GM19351 (cell line): ENCODE results near the gene F3.
A peak's percentile ranks its signal among the peaks of the same experiment; 100 is the strongest.

Experiments used
- ATAC-seq: cut with Tn5 transposase; IDR thresholded peaks from one replicate; pipeline ENCODE4 v1.9.1; 2021; ENCODE audit warnings: mild to moderate bottlenecking, moderate library complexity; ENCODE audit not compliant: unreplicated experiment

Gene F3

DNA sequence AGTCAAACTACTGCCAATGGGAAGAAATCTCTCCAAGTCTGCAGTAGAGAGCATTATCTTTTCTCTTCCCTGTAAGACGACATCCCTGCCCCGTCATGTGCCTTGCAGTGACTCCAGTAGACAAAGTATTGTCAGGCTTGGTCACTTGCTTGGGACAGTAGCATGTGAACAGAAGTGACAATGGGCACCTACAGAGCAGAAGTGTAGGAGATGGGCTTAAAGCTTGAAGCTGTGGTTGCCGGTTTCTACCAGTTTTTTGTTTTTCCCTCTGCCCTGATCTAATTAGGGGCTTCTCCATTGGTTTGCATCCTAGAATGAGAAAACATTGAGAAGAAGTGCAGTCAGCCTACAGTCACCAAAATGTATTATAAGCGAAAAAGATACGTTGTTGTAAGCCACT, 12.7 kb downstream of the F3 start:
- ATAC-seq: no peak

- ATAC-seq: no peak
These were observed 13.3 kb downstream of the F3 start for GRCh38 chr1:94528299-94528698.

- ATAC-seq: no peak
These were observed 14.0 kb downstream of the F3 start for GRCh38 chr1:94527447-94528031.

DNA sequence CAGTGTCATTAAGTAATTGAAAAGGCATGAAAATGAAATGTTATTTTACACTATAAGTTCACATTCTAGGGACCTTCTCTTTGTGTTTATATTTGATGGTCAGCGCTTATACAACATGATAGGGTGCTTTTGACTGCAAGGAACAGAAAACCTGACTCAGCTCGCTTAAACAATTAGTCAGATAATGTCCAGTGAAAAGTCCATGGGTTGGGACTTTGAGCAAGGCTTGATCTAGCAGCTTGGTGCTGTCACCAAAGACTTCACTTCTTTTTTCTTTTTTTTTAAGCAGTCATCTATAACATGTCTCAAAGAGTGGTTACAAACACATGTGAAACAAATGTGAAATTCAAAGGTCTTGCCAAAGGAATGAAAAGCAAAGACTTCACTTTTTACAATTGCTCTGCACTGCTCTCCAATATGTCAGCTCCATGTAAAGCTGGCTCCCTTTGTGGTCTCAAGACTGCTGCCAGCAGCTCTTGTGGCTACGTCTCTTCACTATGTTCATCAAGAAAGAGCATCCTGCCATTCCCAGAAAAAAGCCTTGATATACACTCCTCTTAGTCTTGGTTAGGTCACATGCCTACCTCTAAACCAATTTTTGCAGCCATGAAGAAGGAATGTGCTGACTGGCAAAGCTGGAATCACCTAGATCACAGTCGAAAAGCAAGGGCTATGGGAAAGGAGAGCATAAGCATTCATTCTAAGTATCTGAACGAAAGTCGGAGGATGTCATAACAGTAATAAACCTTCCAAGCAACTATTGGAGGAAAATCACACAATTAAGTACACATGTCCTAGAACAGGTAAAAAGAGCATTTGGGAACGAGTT, 15.2 kb downstream of the F3 start:
- no peak for ATAC-seq

GRCh38 chr1:94524531-94524930, 17.0 kb downstream of the F3 start:
- no peak for ATAC-seq

DNA sequence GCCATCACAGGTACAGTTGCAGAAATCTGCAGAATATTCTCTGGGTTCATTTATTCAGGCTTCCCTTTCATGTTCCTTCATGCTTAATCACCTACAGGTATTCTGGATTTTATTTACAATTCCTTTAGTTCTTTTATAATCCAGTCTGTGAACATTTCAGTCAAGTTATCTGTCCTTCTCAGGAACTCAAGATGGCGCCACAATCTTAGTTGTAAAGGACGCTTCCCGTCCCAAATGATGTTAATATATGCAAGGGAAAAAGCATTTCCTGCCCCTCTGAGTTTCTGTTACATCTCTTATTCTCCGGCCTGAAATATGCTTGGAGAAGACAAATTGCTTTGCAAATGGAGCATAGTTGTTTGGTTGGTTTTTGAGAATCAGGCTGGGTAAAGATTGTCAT, 19.3 kb downstream of the F3 start:
- no peak for ATAC-seq

GRCh38 chr1:94519351-94519750, 22.2 kb downstream of the F3 start:
- ATAC-seq: no peak

GRCh38 chr1:94515296-94515947, 26.1 kb downstream of the F3 start:
- ATAC-seq: no peak

GRCh38 chr1:94514095-94514727, 27.3 kb downstream of the F3 start:
- peak; percentile 57 for ATAC-seq

GRCh38 chr1:94512816-94513215, 28.7 kb downstream of the F3 start:
- no peak for ATAC-seq

DNA sequence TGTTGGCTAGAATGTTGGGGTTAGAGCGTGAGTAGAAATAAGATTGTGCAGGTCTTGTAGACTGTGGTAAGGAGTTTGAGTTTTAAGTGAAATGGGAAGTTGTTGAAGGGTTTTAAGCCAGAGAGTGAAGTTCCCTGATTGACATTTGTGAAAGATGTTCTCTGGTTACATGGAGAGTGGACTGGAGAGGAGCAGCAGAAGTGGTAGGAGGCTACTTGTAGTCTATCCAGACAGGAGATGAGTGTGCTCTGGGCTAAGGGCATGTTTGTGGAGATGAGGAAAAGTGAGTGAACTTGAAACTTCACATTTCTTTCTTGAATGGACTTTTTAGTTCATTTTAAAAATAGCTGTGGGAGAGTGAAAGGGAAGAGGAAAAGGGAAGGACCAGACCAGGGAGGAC, 37.0 kb downstream of the F3 start:
- no peak for ATAC-seq

GRCh38 chr1:94503153-94503552, 38.4 kb downstream of the F3 start:
- ATAC-seq: no peak

- ATAC-seq: no peak
These were observed 39.6 kb downstream of the F3 start for GRCh38 chr1:94501935-94502334.

DNA sequence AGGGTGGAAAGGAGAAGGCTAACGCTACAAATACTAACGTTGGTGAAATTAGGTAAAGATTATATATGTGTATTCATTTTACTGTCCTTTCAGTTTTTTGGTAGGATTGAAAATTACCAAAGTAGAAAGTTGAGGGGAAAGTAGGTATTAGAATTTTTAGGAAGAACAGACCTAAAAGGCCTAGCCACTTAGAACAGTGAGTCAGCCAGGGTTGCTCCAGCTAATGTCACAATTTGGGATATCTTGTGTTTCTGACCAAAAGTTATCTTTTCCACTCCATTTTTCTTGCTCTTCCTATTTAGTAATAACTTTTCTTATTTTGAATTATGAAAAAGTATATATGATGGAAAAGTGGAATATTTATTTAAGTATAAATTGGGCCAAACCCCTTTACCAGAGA, 40.1 kb downstream of the F3 start:
- ATAC-seq: no peak

GRCh38 chr1:94496076-94496755, 45.3 kb downstream of the F3 start:
- ATAC-seq: no peak

DNA sequence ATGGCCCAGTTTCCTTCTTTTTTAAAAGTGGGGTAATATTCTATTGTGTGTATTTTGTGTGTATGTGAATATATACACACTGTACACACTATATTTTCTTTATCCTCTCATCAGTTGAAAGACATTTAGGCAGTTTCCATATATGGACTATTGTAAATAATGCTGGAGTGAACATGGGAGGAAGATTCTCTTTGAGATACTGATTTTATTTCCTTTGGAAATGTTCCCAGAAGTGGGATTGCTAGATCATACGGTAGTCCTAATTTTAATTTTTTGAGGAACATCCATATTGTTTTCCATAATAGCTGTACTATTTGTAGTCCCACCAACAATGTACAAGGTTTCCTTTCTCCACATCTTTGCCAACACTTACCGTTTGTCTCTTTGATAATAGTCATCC, 51.0 kb downstream of the F3 start:
- no peak for ATAC-seq

- no peak for ATAC-seq
These were observed 54.6 kb downstream of the F3 start for GRCh38 chr1:94486990-94487389.

GRCh38 chr1:94481473-94481933, 60.1 kb downstream of the F3 start:
- ATAC-seq: peak; percentile 99

GRCh38 chr1:94479682-94480081, 61.9 kb downstream of the F3 start:
- ATAC-seq: no peak
